BE2C (cell line): Measurements from ENCODE around the gene EMD.

Experiments
- DNase-seq: peaks from one replicate; pipeline ENCODE4 v3.0.0-alpha.2; 2020
- H3K27me3 ChIP-seq: fragments of 250-450 bp; sonication (Bioruptor Pico); 2 replicates; pipeline ENCODE4 v1.5.1; 2020; ENCODE audit warnings: mild to moderate bottlenecking
- H3K36me3 ChIP-seq: fragments of 250-450 bp; sonication (Bioruptor Pico); 2 replicates; pipeline ENCODE4 v1.5.1; 2020; ENCODE audit warnings: mild to moderate bottlenecking
- H3K4me1 ChIP-seq: fragments of 250-450 bp; sonication (Bioruptor Pico); 2 replicates; pipeline ENCODE4 v1.5.1; 2020
- H3K4me3 ChIP-seq: 2 replicates; pipeline ENCODE4 v1.5.1; 2011; ENCODE audit warnings: low read depth, low read length
- H3K9me3 ChIP-seq: fragments of 250-450 bp; sonication (Bioruptor Pico); 2 replicates; pipeline ENCODE4 v1.5.1; 2020
- TF ChIP-seq, protein P1 (sequence below): IDR thresholded peaks from 2 replicates; pipeline ENCODE4 v1.5.1; 2012; ENCODE audit warnings: mild to moderate bottlenecking, low read depth, low read length

Gene EMD

DNA sequence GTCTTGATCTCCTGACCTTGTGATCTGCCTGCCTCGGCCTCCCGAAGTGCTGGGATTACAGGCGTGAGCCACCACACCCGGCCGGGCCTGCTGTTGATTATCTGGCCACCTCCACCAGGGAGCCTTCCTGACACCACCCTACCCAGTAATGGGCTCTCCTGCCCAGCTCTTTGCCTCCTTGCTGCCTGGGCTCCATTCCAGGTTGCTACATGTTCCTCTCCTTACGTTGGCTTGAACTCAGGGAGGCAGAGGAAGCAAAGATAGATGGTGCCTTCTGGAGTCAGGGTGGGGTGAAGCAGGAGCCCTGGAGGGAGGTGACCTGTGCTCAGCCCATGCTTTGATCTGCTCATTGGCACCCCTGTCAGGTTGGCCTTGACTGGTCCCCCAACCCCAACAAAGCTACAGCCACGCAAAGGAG, 31.0 kb upstream of the EMD start:
- peaks cover 49% of the 10 kb centered on the region for H3K36me3 ChIP-seq
- no peak overlapping the region for H3K4me3 ChIP-seq
- no peaks in the 10 kb centered on the region for H3K4me1 ChIP-seq
- DNase-seq: no peak
- no peaks in the 10 kb centered on the region for H3K27me3 ChIP-seq
- TF ChIP-seq, protein P1, sequence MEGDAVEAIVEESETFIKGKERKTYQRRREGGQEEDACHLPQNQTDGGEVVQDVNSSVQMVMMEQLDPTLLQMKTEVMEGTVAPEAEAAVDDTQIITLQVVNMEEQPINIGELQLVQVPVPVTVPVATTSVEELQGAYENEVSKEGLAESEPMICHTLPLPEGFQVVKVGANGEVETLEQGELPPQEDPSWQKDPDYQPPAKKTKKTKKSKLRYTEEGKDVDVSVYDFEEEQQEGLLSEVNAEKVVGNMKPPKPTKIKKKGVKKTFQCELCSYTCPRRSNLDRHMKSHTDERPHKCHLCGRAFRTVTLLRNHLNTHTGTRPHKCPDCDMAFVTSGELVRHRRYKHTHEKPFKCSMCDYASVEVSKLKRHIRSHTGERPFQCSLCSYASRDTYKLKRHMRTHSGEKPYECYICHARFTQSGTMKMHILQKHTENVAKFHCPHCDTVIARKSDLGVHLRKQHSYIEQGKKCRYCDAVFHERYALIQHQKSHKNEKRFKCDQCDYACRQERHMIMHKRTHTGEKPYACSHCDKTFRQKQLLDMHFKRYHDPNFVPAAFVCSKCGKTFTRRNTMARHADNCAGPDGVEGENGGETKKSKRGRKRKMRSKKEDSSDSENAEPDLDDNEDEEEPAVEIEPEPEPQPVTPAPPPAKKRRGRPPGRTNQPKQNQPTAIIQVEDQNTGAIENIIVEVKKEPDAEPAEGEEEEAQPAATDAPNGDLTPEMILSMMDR: no peak
- H3K9me3 ChIP-seq: no peaks in the 10 kb centered on the region

DNA sequence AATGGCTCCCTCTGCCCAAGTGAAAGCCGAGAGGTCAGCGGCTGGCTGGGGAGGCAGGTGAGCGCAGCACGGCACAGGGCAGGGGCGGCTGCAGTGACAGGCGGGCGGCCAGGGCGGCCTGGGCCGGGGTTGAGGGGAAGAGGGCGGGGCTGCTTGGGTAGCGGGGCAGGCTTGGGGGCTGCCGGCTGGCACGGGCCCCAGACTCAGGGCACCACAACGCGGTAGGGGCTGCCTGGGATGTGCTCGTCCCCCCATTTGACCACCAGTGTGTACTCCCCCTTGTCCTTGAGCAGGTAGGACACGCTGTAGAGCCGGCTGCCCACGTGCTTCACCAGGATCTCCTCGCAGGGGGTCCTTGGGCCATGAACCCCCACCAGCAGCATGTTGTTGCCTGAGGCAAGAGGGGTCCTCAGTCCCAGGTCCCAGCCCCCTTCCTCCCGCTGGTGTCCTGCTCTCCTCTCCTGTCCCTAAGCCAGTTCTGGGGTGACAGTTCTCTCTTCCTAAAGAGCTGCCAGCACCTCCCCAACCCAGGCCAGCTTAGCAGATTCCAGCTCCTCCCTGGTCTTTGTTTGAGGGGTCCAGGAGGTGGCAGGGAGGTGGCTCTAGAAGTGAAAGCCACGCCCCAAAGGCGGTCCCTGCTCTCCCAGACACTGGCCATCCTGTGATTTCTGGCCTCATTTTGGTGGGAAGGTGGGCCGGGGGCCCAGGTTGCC, 30.3 kb upstream of the EMD start:
- peaks cover 56% of the 10 kb centered on the region for H3K36me3 ChIP-seq

DNA sequence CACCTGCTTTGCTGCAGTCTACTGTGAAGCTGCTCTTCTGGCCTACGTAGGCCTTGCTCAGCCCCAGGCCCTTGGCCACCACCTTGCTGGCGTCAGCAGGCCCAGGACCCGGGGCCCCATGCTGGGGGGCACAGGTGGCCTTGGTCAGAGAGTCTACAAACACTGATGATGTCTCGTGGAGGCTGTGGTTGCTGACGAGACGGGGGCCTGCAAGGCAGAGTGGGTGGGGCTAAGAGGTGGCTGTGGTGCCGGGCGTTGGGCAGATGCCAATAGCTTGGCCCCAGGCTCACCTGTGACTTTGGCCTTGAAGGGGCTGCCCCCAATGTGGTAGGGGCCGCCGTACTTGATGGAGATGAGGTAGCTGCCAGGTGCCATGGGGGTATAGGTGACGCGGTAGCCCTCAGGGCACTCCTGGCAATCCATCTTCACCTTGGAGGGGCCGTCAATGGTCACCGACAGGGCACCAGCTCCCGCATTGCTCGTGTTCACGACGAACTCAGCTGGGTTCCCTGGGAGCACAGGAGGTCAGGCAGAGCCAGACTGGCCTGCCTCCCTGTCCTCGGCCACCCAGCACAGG, 29.6 kb upstream of the EMD start:
- H3K27me3 ChIP-seq: no peaks in the 10 kb centered on the region
- no peak for DNase-seq
- TF ChIP-seq, protein P1: no peak
- peaks cover 62% of the 10 kb centered on the region for H3K36me3 ChIP-seq
- H3K9me3 ChIP-seq: no peaks in the 10 kb centered on the region
- no peaks in the 10 kb centered on the region for H3K4me1 ChIP-seq
- no peak overlapping the region for H3K4me3 ChIP-seq

More for the DNA sequence above, 30.3 kb upstream of the EMD start:
- H3K4me1 ChIP-seq: no peaks in the 10 kb centered on the region
- no peak for DNase-seq
- no peak overlapping the region for H3K4me3 ChIP-seq
- TF ChIP-seq, protein P1: no peak
- no peaks in the 10 kb centered on the region for H3K9me3 ChIP-seq
- no peaks in the 10 kb centered on the region for H3K27me3 ChIP-seq

DNA sequence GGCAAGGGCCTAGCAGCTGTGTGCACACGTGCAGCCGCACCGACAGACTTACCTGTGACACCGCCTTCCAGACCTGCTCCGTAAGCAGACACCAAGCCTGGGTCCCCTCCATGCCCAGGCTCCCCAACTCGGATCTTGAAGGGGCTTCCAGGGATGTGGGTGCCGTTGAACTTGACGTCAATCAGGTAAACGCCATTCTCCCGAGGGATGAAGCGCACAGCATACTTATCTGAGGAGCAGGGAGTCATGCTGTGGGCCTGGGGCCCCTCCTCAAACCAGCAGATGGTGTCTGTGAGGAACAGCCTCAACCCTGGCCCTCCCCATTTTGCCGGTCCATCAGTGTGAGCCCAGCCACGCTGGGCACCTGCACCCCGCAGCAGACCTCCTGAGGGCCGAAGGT, 29.1 kb upstream of the EMD start:
- TF ChIP-seq, protein P1: no peak
- H3K4me1 ChIP-seq: no peaks in the 10 kb centered on the region
- no peaks in the 10 kb centered on the region for H3K9me3 ChIP-seq
- H3K4me3 ChIP-seq: no peak overlapping the region
- no peak for DNase-seq
- no peaks in the 10 kb centered on the region for H3K27me3 ChIP-seq
- peaks cover 67% of the 10 kb centered on the region for H3K36me3 ChIP-seq

DNA sequence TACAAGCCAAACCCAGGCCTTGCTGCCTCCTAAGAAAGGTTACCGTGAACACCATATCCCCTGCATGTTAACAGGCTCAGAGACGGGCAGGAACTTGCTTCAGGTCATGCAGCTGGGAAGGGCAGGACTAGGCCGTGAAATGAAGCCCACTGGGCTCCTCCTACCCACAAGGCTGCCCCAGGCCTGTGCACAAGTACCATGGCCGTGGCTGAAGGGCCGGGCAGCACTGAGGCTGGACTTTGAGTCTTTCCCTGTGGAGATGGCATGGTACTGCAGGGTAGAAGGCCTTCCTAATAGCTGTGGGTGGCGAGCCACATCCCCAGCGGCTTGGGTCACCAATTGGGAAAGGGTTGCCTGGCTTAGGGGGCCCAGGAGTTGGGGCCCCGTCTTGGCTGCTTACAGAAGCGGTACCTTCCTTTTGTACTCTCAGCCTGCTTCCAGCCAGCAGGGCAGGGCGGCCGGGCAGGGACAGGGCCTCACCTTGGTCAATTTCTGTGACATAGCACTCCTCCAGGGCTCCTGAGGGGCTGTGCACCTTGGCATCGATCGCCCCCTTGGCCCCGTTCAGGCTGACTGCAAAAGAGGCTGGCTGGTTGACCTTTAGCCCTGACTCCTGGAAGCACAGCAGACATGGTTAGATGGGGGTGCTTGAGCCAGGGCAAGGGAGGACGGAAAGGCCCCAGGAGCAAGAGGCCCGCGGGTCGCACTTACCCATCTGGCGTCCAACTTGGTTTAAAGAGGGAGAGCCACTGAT, 28.5 kb upstream of the EMD start:
- Histone ChIP-seq H3K4me1 (no peaks in the 10 kb centered on the region), H3K27me3 (no peaks in the 10 kb centered on the region)
- TF ChIP-seq, protein P1: no peak

More for the DNA sequence above, 28.5 kb upstream of the EMD start:
- no peak for DNase-seq
- Histone ChIP-seq H3K36me3 (peaks cover 71% of the 10 kb centered on the region), H3K9me3 (no peaks in the 10 kb centered on the region), H3K4me3 (no peak overlapping the region)
